Osteoblast (primary cell): ENCODE data around the gene IDUA. TPM values are rescaled to one million over a fixed set of nuclear protein-coding genes. Genes with fewer than 3 reads are reported as not detected.

ENCODE experiments used
- DNase-seq: peaks from one replicate; pipeline ENCODE4 v3.0.0; 2011; ENCODE audit warnings: low spot score, mixed read lengths; ENCODE audit not compliant: insufficient read length; ENCODE audit errors: missing footprints
- H2AFZ ChIP-seq: 2 replicates; pipeline ENCODE4 v1.6.0; 2011; ENCODE audit warnings: mild to moderate bottlenecking, low read length
- H3K27ac ChIP-seq: 2 replicates; pipeline ENCODE4 v1.5.1; 2011; ENCODE audit warnings: mild to moderate bottlenecking, low read depth, low read length, moderate library complexity
- H3K27me3 ChIP-seq: 2 replicates; pipeline ENCODE4 v1.6.0; 2012; ENCODE audit warnings: mild to moderate bottlenecking, control low read depth, inconsistent platforms, low read length, moderate library complexity; ENCODE audit not compliant: insufficient read depth
- H3K36me3 ChIP-seq: 2 replicates; pipeline ENCODE4 v1.5.1; 2011; ENCODE audit warnings: mild to moderate bottlenecking, low read length, control low read depth, moderate library complexity; ENCODE audit not compliant: insufficient read depth
- H3K4me1 ChIP-seq: 2 replicates; pipeline ENCODE4 v1.5.1; 2011; ENCODE audit warnings: mild to moderate bottlenecking, low read length, control low read depth, moderate library complexity; ENCODE audit not compliant: insufficient read depth
- H3K4me2 ChIP-seq: 2 replicates; pipeline ENCODE4 v1.6.0; 2011; ENCODE audit warnings: mild to moderate bottlenecking, low read length; ENCODE audit not compliant: insufficient read depth
- H3K4me3 ChIP-seq: fragments of 200-600 bp; sonication (generic); 3 replicates; pipeline ENCODE4 v1.5.1; 2012; ENCODE audit warnings: mild to moderate bottlenecking, low read length, inconsistent platforms; ENCODE audit not compliant: insufficient read depth
- H3K79me2 ChIP-seq: 2 replicates; pipeline ENCODE4 v1.6.0; 2012; ENCODE audit warnings: mild to moderate bottlenecking, low read length, control low read depth, inconsistent platforms; ENCODE audit not compliant: insufficient read depth
- H3K9me3 ChIP-seq: 2 replicates; pipeline ENCODE4 v1.5.1; 2011; ENCODE audit warnings: low read depth, low read length, control low read depth
- H4K20me1 ChIP-seq: 2 replicates; pipeline ENCODE4 v1.6.0; 2012; ENCODE audit warnings: mild to moderate bottlenecking, low read length, control low read depth; ENCODE audit not compliant: insufficient read depth
- total RNA-seq: library from RNA; depleted of rRNA; stranded (reverse); fragments of >200 nt; gene quantifications from 2 replicates; pipeline ENCODE4 v1.2.3, GENCODE V29; 2012
- TF ChIP-seq, protein P1 (sequence below): IDR thresholded peaks from 2 replicates; pipeline ENCODE4 v1.5.1; 2011; ENCODE audit warnings: mild to moderate bottlenecking, low read depth, low read length, moderate library complexity; ENCODE audit errors: extremely low read depth

Gene IDUA
- total RNA-seq, 1 donor: 26.4 TPM

DNA sequence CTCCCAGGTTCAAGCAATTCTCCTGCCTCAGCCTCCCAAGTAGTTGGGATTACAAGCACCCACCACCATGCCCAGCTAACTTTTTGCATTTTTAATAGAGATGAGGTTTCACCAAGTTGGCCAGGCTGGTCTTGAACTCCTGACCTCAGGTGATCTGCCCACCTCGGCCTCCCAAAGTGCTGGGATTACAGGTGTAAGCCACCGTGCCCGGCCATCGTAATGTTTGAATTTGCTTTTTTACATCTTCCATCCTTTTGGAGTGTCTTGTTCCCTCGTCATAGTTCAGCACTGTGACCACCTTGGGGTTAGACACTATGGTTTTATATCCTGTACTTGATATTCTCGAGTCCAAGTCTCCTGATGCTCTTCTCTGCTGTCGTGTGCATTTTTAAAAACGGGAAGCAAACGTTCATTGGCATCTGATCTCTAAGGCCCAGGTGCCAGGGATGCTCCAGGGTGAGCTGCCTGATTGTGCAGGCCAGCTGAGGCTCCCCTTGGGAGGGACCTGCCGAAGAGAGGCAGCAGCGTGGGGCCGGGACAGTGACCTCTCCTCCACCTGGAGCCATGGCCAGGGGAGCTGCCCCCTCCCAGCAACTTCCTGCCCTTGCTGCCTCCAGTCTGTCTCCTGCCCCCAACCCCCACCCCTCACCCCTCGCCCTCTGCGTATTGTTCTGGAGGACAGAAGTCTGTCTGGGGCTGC, 30.2 kb upstream of the IDUA start:
- peak; percentile 74 for DNase-seq
- no peaks in the 10 kb centered on the region for H3K27me3 ChIP-seq
- no peaks in the 10 kb centered on the region for H3K79me2 ChIP-seq
- no peak overlapping the region for H3K27ac ChIP-seq
- no peaks in the 10 kb centered on the region for H3K9me3 ChIP-seq
- H3K4me3 ChIP-seq: no peak overlapping the region
- no peak overlapping the region for H2AFZ ChIP-seq
- H3K36me3 ChIP-seq: peaks cover 8% of the 10 kb centered on the region
- no peaks in the 10 kb centered on the region for H4K20me1 ChIP-seq
- no peak overlapping the region for H3K4me2 ChIP-seq
- H3K4me1 ChIP-seq: no peaks in the 10 kb centered on the region
- TF ChIP-seq, protein P1, sequence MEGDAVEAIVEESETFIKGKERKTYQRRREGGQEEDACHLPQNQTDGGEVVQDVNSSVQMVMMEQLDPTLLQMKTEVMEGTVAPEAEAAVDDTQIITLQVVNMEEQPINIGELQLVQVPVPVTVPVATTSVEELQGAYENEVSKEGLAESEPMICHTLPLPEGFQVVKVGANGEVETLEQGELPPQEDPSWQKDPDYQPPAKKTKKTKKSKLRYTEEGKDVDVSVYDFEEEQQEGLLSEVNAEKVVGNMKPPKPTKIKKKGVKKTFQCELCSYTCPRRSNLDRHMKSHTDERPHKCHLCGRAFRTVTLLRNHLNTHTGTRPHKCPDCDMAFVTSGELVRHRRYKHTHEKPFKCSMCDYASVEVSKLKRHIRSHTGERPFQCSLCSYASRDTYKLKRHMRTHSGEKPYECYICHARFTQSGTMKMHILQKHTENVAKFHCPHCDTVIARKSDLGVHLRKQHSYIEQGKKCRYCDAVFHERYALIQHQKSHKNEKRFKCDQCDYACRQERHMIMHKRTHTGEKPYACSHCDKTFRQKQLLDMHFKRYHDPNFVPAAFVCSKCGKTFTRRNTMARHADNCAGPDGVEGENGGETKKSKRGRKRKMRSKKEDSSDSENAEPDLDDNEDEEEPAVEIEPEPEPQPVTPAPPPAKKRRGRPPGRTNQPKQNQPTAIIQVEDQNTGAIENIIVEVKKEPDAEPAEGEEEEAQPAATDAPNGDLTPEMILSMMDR: no peak

DNA sequence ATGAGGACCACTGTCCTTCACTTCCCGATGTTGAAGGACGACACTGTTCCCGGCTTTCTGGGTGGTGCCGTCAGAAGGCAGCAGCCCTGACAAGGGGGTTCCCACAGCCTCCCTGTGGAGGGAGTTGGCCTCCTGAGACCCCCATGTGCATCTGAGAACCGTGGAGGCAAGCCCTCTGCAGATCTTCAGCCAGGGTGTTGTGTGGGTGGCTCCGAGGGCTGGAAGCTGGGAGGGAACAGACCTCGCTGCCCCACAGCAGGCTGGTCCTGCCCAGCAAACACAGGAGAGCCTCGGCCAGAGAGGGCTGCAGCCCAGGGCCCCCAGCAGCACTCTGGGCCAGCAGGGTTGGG, 29.6 kb upstream of the IDUA start:
- Histone ChIP-seq H3K9me3 (no peaks in the 10 kb centered on the region), H3K4me3 (no peak overlapping the region), H3K27ac (no peak overlapping the region), H4K20me1 (no peaks in the 10 kb centered on the region), H3K36me3 (peaks cover 8% of the 10 kb centered on the region), H3K79me2 (no peaks in the 10 kb centered on the region), H2AFZ (no peak overlapping the region), H3K27me3 (no peaks in the 10 kb centered on the region), H3K4me2 (no peak overlapping the region), H3K4me1 (no peaks in the 10 kb centered on the region)
- TF ChIP-seq, protein P1: no peak
- no peak for DNase-seq

DNA sequence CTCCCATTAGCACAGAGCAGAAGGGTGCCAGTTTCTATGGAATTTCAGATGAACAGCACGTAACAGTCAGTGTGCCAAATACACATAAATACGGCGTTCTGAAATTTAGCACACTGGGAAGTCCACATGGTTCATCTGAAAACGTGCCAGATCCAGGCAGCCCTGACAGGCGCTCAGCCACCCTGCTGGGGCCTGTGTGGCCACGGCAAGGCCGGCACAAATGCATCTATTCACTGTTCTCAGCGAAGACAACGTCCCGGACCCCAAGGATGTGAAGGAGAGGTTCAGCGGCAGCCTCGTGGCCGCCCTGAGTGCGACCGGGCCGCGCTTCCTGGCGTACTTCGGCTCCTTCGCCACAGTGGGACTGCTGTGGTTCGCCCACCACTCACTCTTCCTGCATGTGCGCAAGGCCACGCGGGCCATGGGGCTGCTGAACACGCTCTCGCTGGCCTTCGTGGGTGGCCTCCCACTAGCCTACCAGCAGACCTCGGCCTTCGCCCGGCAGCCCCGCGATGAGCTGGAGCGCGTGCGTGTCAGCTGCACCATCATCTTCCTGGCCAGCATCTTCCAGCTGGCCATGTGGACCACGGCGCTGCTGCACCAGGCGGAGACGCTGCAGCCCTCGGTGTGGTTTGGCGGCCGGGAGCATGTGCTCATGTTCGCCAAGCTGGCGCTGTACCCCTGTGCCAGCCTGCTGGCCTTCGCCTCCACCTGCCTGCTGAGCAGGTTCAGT, 29.1 kb upstream of the IDUA start:
- H3K4me3 ChIP-seq: no peak overlapping the region
- H3K4me1 ChIP-seq: no peaks in the 10 kb centered on the region

DNA sequence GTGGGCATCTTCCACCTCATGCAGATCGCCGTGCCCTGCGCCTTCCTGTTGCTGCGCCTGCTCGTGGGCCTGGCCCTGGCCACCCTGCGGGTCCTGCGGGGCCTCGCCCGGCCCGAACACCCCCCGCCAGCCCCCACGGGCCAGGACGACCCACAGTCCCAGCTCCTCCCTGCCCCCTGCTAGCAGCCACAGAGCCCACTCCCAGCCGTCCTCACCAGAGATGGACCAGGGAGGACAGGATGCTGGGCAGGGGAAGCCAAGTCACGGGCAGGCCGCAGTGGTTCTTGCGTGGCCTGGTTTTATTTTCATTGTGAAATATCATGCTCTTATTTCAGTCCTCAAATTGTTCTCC, 28.6 kb upstream of the IDUA start:
- peaks cover 8% of the 10 kb centered on the region for H3K36me3 ChIP-seq
- H2AFZ ChIP-seq: no peak overlapping the region
- H3K27me3 ChIP-seq: no peaks in the 10 kb centered on the region
- no peaks in the 10 kb centered on the region for H3K79me2 ChIP-seq
- H3K4me1 ChIP-seq: no peaks in the 10 kb centered on the region
- TF ChIP-seq, protein P1: no peak
- no peak overlapping the region for H3K4me2 ChIP-seq
- no peaks in the 10 kb centered on the region for H3K9me3 ChIP-seq
- no peak for DNase-seq
- H3K27ac ChIP-seq: no peak overlapping the region
- H3K4me3 ChIP-seq: no peak overlapping the region
- no peaks in the 10 kb centered on the region for H4K20me1 ChIP-seq

More for the DNA sequence above, 29.1 kb upstream of the IDUA start:
- H3K79me2 ChIP-seq: no peaks in the 10 kb centered on the region
- no peaks in the 10 kb centered on the region for H3K9me3 ChIP-seq
- H3K36me3 ChIP-seq: peaks cover 8% of the 10 kb centered on the region
- H4K20me1 ChIP-seq: no peaks in the 10 kb centered on the region
- TF ChIP-seq, protein P1: no peak
- H3K27me3 ChIP-seq: no peaks in the 10 kb centered on the region
- DNase-seq: peak; percentile 83
- no peak overlapping the region for H3K4me2 ChIP-seq
- no peak overlapping the region for H2AFZ ChIP-seq
- no peak overlapping the region for H3K27ac ChIP-seq
